Measurements from ENCODE around the gene ENGASE.

- TF ChIP-seq CTCF (IDR thresholded peaks at IDR 0.05) (no peak), POLR2A (IDR thresholded peaks at IDR 0.05) (no peak), EP300 (IDR thresholded peaks at IDR 0.05) (no peak)
These were observed 50.0 kb downstream of the ENGASE start for GRCh38 chr17:79124513-79125209.

Measured in tibial nerve (tissue), 4 donors.